SK-N-SH treated with all-trans-retinoic acid at 6 μM for 48 hours (cell line): ENCODE data around the gene GIPC1.

Experiments used
- BACH2 ChIP-seq: fragments of 250-450 bp; sonication (Bioruptor Pico); IDR thresholded peaks from 2 replicates; pipeline ENCODE4 v1.9.0; 2021; ENCODE audit warnings: mild to moderate bottlenecking, borderline replicate concordance
- CREB5 ChIP-seq: fragments of 250-450 bp; sonication (Bioruptor Pico); IDR thresholded peaks from 2 replicates; pipeline ENCODE4 v1.5.1; 2020; ENCODE audit warnings: low read depth, mild to moderate bottlenecking, moderate library complexity
- GLIS3 ChIP-seq: fragments of 250-450 bp; sonication (Bioruptor Pico); IDR thresholded peaks from 2 replicates; pipeline ENCODE4 v1.5.0; 2020; ENCODE audit warnings: mild to moderate bottlenecking, moderate library complexity
- PATZ1 ChIP-seq: fragments of 250-450 bp; sonication (Bioruptor Pico); IDR thresholded peaks from 2 replicates; pipeline ENCODE4 v1.8.0; 2020; ENCODE audit warnings: mild to moderate bottlenecking, moderate library complexity, borderline replicate concordance
- POU6F1 ChIP-seq: fragments of 250-450 bp; sonication (Bioruptor Pico); IDR thresholded peaks from 2 replicates; pipeline ENCODE4 v1.8.0; 2021; ENCODE audit warnings: low read depth, mild to moderate bottlenecking, moderate library complexity, borderline replicate concordance
- SNAI2 ChIP-seq: fragments of 250-450 bp; sonication (Bioruptor Pico); IDR thresholded peaks from 2 replicates; pipeline ENCODE4 v1.5.0; 2020; ENCODE audit warnings: mild to moderate bottlenecking, moderate library complexity
- TCF4 ChIP-seq: fragments of 250-450 bp; sonication (Bioruptor Pico); IDR thresholded peaks from 2 replicates; pipeline ENCODE4 v1.8.0; 2021; ENCODE audit warnings: mild to moderate bottlenecking, moderate library complexity, borderline replicate concordance
- ZC3H10 ChIP-seq: fragments of 250-450 bp; sonication (Bioruptor Pico); IDR thresholded peaks from 2 replicates; pipeline ENCODE4 v1.5.1; 2021; ENCODE audit warnings: mild to moderate bottlenecking, moderate library complexity
- ZFP30 ChIP-seq: fragments of 450-650 bp; formaldehyde crosslinking; IDR thresholded peaks from 2 replicates; pipeline ENCODE4 v1.5.0; 2022; ENCODE audit warnings: mild to moderate bottlenecking, moderate library complexity
- ZNF70 ChIP-seq: fragments of 450-650 bp; formaldehyde crosslinking; IDR thresholded peaks from 2 replicates; pipeline ENCODE4 v1.5.0; 2020; ENCODE audit warnings: mild to moderate bottlenecking, moderate library complexity
- TF ChIP-seq, protein P1 (sequence below): fragments of 250-450 bp; sonication (Bioruptor Pico); IDR thresholded peaks from 2 replicates; pipeline ENCODE4 v1.5.0; 2020; ENCODE audit warnings: mild to moderate bottlenecking, moderate library complexity

DNA sequence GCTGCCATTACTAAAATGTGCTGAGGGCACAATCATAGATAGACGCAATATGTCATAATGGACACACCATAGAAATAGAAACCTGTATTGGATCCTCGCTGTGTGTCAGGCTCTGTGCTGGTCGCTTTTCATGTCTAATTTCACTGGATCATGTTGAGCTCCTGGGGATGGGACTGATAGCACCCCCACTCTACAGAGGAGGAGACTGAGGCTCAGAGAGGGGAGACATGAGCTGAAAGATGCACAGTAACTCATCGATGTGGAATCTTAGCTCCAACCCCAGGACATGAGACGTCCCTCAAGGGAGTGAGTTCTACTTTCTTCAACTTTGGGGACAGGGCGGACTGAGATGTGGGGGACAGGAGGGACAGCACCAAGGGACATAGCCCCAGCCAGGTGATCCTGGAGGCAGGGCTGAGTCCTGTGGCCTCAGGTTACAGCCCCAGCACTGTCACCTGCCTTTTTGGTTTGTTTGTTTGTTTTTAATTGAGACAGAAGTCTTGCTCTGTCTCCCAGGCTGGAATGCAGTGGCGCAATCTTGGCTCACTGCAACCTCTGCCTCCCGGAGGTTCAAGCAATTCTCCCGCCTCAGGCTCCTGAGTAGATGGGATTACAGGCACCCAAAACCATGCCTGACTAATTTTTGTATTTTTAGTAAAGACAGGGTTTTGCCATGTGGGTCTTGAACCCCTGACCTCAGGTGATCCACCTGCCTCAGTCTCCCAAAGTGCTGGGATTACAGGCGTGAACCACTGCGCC is 6.6 kb upstream of the GIPC1 start:
- TF ChIP-seq ZC3H10 (CRISPR knock-in tag) (no peak), ZNF70 (CRISPR knock-in tag) (no peak), ZFP30 (CRISPR knock-in tag) (no peak), PATZ1 (CRISPR knock-in tag) (no peak), CREB5 (no peak), SNAI2 (CRISPR knock-in tag) (no peak), BACH2 (CRISPR knock-in tag) (no peak), GLIS3 (no peak), TCF4 (CRISPR knock-in tag) (no peak), POU6F1 (no peak)
- TF ChIP-seq, protein P1, sequence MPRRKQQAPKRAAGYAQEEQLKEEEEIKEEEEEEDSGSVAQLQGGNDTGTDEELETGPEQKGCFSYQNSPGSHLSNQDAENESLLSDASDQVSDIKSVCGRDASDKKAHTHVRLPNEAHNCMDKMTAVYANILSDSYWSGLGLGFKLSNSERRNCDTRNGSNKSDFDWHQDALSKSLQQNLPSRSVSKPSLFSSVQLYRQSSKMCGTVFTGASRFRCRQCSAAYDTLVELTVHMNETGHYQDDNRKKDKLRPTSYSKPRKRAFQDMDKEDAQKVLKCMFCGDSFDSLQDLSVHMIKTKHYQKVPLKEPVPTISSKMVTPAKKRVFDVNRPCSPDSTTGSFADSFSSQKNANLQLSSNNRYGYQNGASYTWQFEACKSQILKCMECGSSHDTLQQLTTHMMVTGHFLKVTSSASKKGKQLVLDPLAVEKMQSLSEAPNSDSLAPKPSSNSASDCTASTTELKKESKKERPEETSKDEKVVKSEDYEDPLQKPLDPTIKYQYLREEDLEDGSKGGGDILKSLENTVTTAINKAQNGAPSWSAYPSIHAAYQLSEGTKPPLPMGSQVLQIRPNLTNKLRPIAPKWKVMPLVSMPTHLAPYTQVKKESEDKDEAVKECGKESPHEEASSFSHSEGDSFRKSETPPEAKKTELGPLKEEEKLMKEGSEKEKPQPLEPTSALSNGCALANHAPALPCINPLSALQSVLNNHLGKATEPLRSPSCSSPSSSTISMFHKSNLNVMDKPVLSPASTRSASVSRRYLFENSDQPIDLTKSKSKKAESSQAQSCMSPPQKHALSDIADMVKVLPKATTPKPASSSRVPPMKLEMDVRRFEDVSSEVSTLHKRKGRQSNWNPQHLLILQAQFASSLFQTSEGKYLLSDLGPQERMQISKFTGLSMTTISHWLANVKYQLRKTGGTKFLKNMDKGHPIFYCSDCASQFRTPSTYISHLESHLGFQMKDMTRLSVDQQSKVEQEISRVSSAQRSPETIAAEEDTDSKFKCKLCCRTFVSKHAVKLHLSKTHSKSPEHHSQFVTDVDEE (CRISPR knock-in tag) = no peak
